ENCODE results near the gene OR5H15. TPM values are rescaled to one million over a fixed set of nuclear protein-coding genes. Genes with fewer than 3 reads are reported as not detected.
"Not testable (repeated sequence)": the region's sequence is repeated elsewhere in the genome, so short reads cannot be mapped to it uniquely, and the experiment has no call there.

Gene OR5H15
- not detected for total RNA-seq
- long read RNA-seq, result 0 reads

GRCh38 chr3:98166396-98166795 is at the start of gene OR5H15:
Gene OR5H15, plus strand, starts transcription at chr3:98166696. Its CDS starts 2,004 bp downstream, at chr3:98168700.
- TF ChIP-seq CTCF (IDR thresholded peaks at IDR 0.05; ENCODE audit: borderline replicate concordance), result no peak
- H3K27ac ChIP-seq (replicated peaks), result no peak within 1 kb of the TSS
- DNase-seq, result no peak
- H3K4me1 ChIP-seq, result no peaks in the 10 kb centered on the region
- no peak within 1 kb of the TSS for H3K4me3 ChIP-seq
- intact Hi-C loops (cut with micrococcal nuclease), result no loop called here
- no peaks in the 10 kb centered on the region for H3K9me3 ChIP-seq (replicated peaks)
- no peaks in the 10 kb centered on the region for H3K36me3 ChIP-seq
- H3K27me3 ChIP-seq (ENCODE audit: low read depth), result no peaks in the 10 kb centered on the region

- no peak for DNase-seq
- intact Hi-C loops (cut with micrococcal nuclease), result no loop called here
- Histone ChIP-seq H3K27me3 (ENCODE audit: low read depth) (no peaks in the 10 kb centered on the region), H3K4me3 (no peak within 1 kb of the TSS), H3K27ac (replicated peaks) (no peak within 1 kb of the TSS), H3K36me3 (no peaks in the 10 kb centered on the region), H3K9me3 (replicated peaks) (no peaks in the 10 kb centered on the region), H3K4me1 (no peaks in the 10 kb centered on the region)
- TF ChIP-seq CTCF (IDR thresholded peaks at IDR 0.05; ENCODE audit: borderline replicate concordance), result no peak
Measured at GRCh38 chr3:98130421-98130820, 36.1 kb upstream of the OR5H15 start, which contains the start of gene OR5H1. Gene OR5H1, plus strand, starts transcription at chr3:98130721. Its CDS starts 1,977 bp downstream, at chr3:98132698.

GRCh38 chr3:98136631-98137030 is 29.9 kb upstream of the OR5H15 start:
- Histone ChIP-seq H3K36me3 (no peaks in the 10 kb centered on the region), H3K27ac (replicated peaks) (no peak overlapping the region), H3K27me3 (ENCODE audit: low read depth) (no peaks in the 10 kb centered on the region), H3K4me1 (no peaks in the 10 kb centered on the region), H3K9me3 (replicated peaks) (no peaks in the 10 kb centered on the region), H3K4me3 (no peak overlapping the region)
- TF ChIP-seq CTCF (IDR thresholded peaks at IDR 0.05; ENCODE audit: borderline replicate concordance), result no peak
- intact Hi-C loops (cut with micrococcal nuclease), result no loop called here
- no peak for DNase-seq

- H3K9me3 ChIP-seq (replicated peaks); intact Hi-C loops (cut with micrococcal nuclease); H3K36me3 ChIP-seq: not testable (repeated sequence)
Measured at GRCh38 chr3:98137826-98138557, 28.5 kb upstream of the OR5H15 start.

GRCh38 chr3:98140531-98140930 is 26.0 kb upstream of the OR5H15 start:
- no peaks in the 10 kb centered on the region for H3K4me1 ChIP-seq
- no peak for TF ChIP-seq CTCF (IDR thresholded peaks at IDR 0.05; ENCODE audit: borderline replicate concordance)
- no peaks in the 10 kb centered on the region for H3K36me3 ChIP-seq
- intact Hi-C loops (cut with micrococcal nuclease), result no loop called here
- H3K27ac ChIP-seq (replicated peaks), result no peak overlapping the region
- H3K4me3 ChIP-seq, result no peak overlapping the region
- no peaks in the 10 kb centered on the region for H3K9me3 ChIP-seq (replicated peaks)
- no peak for DNase-seq
- H3K27me3 ChIP-seq (ENCODE audit: low read depth), result no peaks in the 10 kb centered on the region

More at GRCh38 chr3:98137826-98138557, 28.5 kb upstream of the OR5H15 start:
- DNase-seq; H3K4me1 ChIP-seq; H3K27ac ChIP-seq (replicated peaks); H3K27me3 ChIP-seq (ENCODE audit: low read depth); H3K4me3 ChIP-seq: not testable (repeated sequence)

- no peak for DNase-seq
- H3K27ac ChIP-seq (replicated peaks), result no peak within 1 kb of the TSS
- no peaks in the 10 kb centered on the region for H3K36me3 ChIP-seq
- TF ChIP-seq CTCF (IDR thresholded peaks at IDR 0.05; ENCODE audit: borderline replicate concordance), result no peak
- intact Hi-C loops (cut with micrococcal nuclease), result no loop called here
- H3K27me3 ChIP-seq (ENCODE audit: low read depth), result no peaks in the 10 kb centered on the region
- H3K4me1 ChIP-seq, result no peaks in the 10 kb centered on the region
- no peak within 1 kb of the TSS for H3K4me3 ChIP-seq
- H3K9me3 ChIP-seq (replicated peaks), result peaks cover 9% of the 10 kb centered on the region
Measured at GRCh38 chr3:98147179-98147578, 19.3 kb upstream of the OR5H15 start, which contains the start of gene OR5H14. Gene OR5H14, plus strand, starts transcription at chr3:98147479. Its CDS starts 1,907 bp downstream, at chr3:98149386.

All from left ventricle myocardium inferior (tissue), 1 donor.